Endothelial cell (in vitro differentiated cells): ENCODE measurements around the gene ITPKA. TPM values are rescaled to one million over a fixed set of nuclear protein-coding genes. Genes with fewer than 3 reads are reported as not detected.
"Not testable (repeated sequence)": the region's sequence is repeated elsewhere in the genome, so short reads cannot be mapped to it uniquely, and the experiment has no call there.

ENCODE experiments used
- DNase-seq: peaks from one replicate; pipeline ENCODE4 v3.0.0; 2021; ENCODE audit warnings: low spot score
- H3K27ac Mint-ChIP-seq: one replicate; pipeline ENCODE4 v1.8.0; 2021; ENCODE audit warnings: mixed read lengths, inconsistent platforms; ENCODE audit not compliant: unreplicated experiment
- H3K27me3 Mint-ChIP-seq: one replicate; pipeline ENCODE4 v1.8.0; 2021; ENCODE audit warnings: mild to moderate bottlenecking, moderate library complexity, mixed read lengths, inconsistent platforms; ENCODE audit not compliant: unreplicated experiment
- H3K36me3 Mint-ChIP-seq: one replicate; pipeline ENCODE4 v1.8.0; 2021; ENCODE audit warnings: mild to moderate bottlenecking, low read depth, mixed read lengths, inconsistent platforms; ENCODE audit not compliant: unreplicated experiment
- H3K4me1 Mint-ChIP-seq: one replicate; pipeline ENCODE4 v1.8.0; 2021; ENCODE audit warnings: mild to moderate bottlenecking, mixed read lengths, inconsistent platforms; ENCODE audit not compliant: unreplicated experiment
- H3K4me3 Mint-ChIP-seq: one replicate; pipeline ENCODE4 v1.8.0; 2021; ENCODE audit warnings: mild to moderate bottlenecking, mixed read lengths, inconsistent platforms; ENCODE audit not compliant: unreplicated experiment
- H3K9me3 Mint-ChIP-seq: one replicate; pipeline ENCODE4 v1.8.0; 2021; ENCODE audit warnings: mixed read lengths, inconsistent platforms; ENCODE audit not compliant: unreplicated experiment
- CTCF ChIP-seq: fragments of 200-600 bp; sonication (generic); IDR thresholded peaks from one replicate; pipeline ENCODE4 v1.5.0; 2021; ENCODE audit warnings: antibody characterized with exemption; ENCODE audit not compliant: unreplicated experiment
- total RNA-seq: library from RNA; stranded (reverse); fragmentation: NEBNext Ultra II Directional; extraction: Animal tissue kit (Norgen Biotek cat#: 25700); gene quantifications from one replicate; pipeline ENCODE4 v1.2.1, GENCODE V29; 2021; ENCODE audit not compliant: unreplicated experiment

ITPKA gene
- total RNA-seq, 1 donor from 2014 or later = 4.2 TPM

- Mint-ChIP-seq H3K9me3 (no peaks in the 10 kb centered on the region), H3K4me1 (peaks cover 3% of the 10 kb centered on the region), H3K4me3 (no peak overlapping the region), H3K36me3 (peaks cover 49% of the 10 kb centered on the region), H3K27me3 (no peaks in the 10 kb centered on the region), H3K27ac (no peak overlapping the region)
- DNase-seq = peak; percentile 42
- peak; percentile 72 for TF ChIP-seq CTCF
Measured at GRCh38 chr15:41465822-41466421, 27.8 kb upstream of the ITPKA start.

- no peak for TF ChIP-seq CTCF
- no peak for DNase-seq
- Mint-ChIP-seq H3K4me3 (no peak overlapping the region), H3K27ac (no peak overlapping the region), H3K27me3 (no peaks in the 10 kb centered on the region), H3K9me3 (no peaks in the 10 kb centered on the region), H3K36me3 (peaks cover 51% of the 10 kb centered on the region), H3K4me1 (peaks cover 3% of the 10 kb centered on the region)
Measured at GRCh38 chr15:41466711-41467110, 27.0 kb upstream of the ITPKA start.

- not testable (repeated sequence) for H3K27ac Mint-ChIP-seq, H3K4me1 Mint-ChIP-seq, H3K9me3 Mint-ChIP-seq, H3K27me3 Mint-ChIP-seq, DNase-seq
- Mint-ChIP-seq H3K36me3 (peaks cover 42% of the 10 kb centered on the region), H3K4me3 (peak overlapping the region; percentile 32)
Measured at GRCh38 chr15:41469644-41470043, 24.0 kb upstream of the ITPKA start.

- no peaks in the 10 kb centered on the region for H3K27me3 Mint-ChIP-seq
- TF ChIP-seq CTCF = no peak
- no peak for DNase-seq
- H3K4me1 Mint-ChIP-seq = no peaks in the 10 kb centered on the region
- H3K4me3 Mint-ChIP-seq = no peak overlapping the region
- H3K36me3 Mint-ChIP-seq = peaks cover 50% of the 10 kb centered on the region
- H3K27ac Mint-ChIP-seq = no peak overlapping the region
- H3K9me3 Mint-ChIP-seq = no peaks in the 10 kb centered on the region
Measured at GRCh38 chr15:41473418-41473817, 20.3 kb upstream of the ITPKA start.

- H3K27ac Mint-ChIP-seq = no peak overlapping the region
- H3K9me3 Mint-ChIP-seq = no peaks in the 10 kb centered on the region
- H3K36me3 Mint-ChIP-seq = peaks cover 43% of the 10 kb centered on the region
- DNase-seq = no peak
- no peaks in the 10 kb centered on the region for H3K4me1 Mint-ChIP-seq
- H3K27me3 Mint-ChIP-seq = no peaks in the 10 kb centered on the region
- no peak for TF ChIP-seq CTCF
- H3K4me3 Mint-ChIP-seq = no peak overlapping the region
Measured at GRCh38 chr15:41474436-41474835, 19.2 kb upstream of the ITPKA start.
